Measurements from ENCODE around the gene FTH1. TPM values are rescaled to one million over a fixed set of nuclear protein-coding genes. Genes with fewer than 3 reads are reported as not detected.

FTH1 gene
- total RNA-seq, 1 experiment from 2014 or later, result 2,410 TPM

- no peak for DNase-seq (ENCODE audit: extremely low read depth, low read depth)
Measured at GRCh38 chr11:61918938-61919704, 48.3 kb downstream of the FTH1 start.

GRCh38 chr11:61918251-61918937, 49.0 kb downstream of the FTH1 start:
- DNase-seq (ENCODE audit: extremely low read depth, low read depth), result no peak

- DNase-seq (ENCODE audit: extremely low read depth, low read depth), result no peak
Measured at GRCh38 chr11:61917334-61918109, 49.9 kb downstream of the FTH1 start, which contains the start of gene RAB3IL1. RAB3IL1 (minus strand) TSS chr11:61917566; CDS start chr11:61917367, 199 bp downstream.

GRCh38 chr11:61916737-61917333, 50.6 kb downstream of the FTH1 start:
- no peak for DNase-seq (ENCODE audit: extremely low read depth, low read depth)

- DNase-seq (ENCODE audit: extremely low read depth, low read depth), result no peak
Measured at GRCh38 chr11:61914471-61915171, 52.8 kb downstream of the FTH1 start.

Small RNA genes lying within 50 kb of the gene (small RNA-seq; reads per million reads assigned to genes)
- 0 reads per million in 2 experiments for gene RNU6-1243P

Other genes starting within 250 kb of the FTH1 start
- 0.30 and 0.35 TPM in 2 replicates for gene MYRF, start 215.0 kb downstream of the FTH1 start, total RNA-seq (2014; rRNA removed; shearing (Covaris generic))
- 95.4 and 111 TPM in 2 replicates for gene TMEM258, start 175.0 kb downstream of the FTH1 start, total RNA-seq (2014; rRNA removed; shearing (Covaris generic))
- 19.3 and 21.3 TPM in 2 replicates for gene FEN1, start 174.7 kb downstream of the FTH1 start, total RNA-seq (2014; rRNA removed; shearing (Covaris generic))
- 89.8 and 95.9 TPM in 2 replicates for gene FADS1, start 150.6 kb downstream of the FTH1 start, total RNA-seq (2014; rRNA removed; shearing (Covaris generic))
- 19.3 and 23.1 TPM in 2 replicates for gene FADS2, start 139.3 kb downstream of the FTH1 start, total RNA-seq (2014; rRNA removed; shearing (Covaris generic))
- 16.8 and 27.7 TPM in 2 replicates for gene FADS3, start 76.1 kb downstream of the FTH1 start, total RNA-seq (2014; rRNA removed; shearing (Covaris generic))
- gene RAB3IL1, start 50.1 kb downstream of the FTH1 start, total RNA-seq (2014; rRNA removed; shearing (Covaris generic)), result 3.2 and 4.6 TPM in 2 replicates
- 10.7 and 11.0 TPM in 2 replicates for gene BEST1, start 17.3 kb downstream of the FTH1 start, total RNA-seq (2014; rRNA removed; shearing (Covaris generic))
- 35.5 and 36.4 TPM in 2 replicates for gene INCENP, start 156.4 kb upstream of the FTH1 start, total RNA-seq (2014; rRNA removed; shearing (Covaris generic))
- gene SCGB1D1, start 222.6 kb upstream of the FTH1 start, total RNA-seq (2014; rRNA removed; shearing (Covaris generic)), result not detected in 2 replicates
- not detected in 2 replicates for gene SCGB2A1, start 241.0 kb upstream of the FTH1 start, total RNA-seq (2014; rRNA removed; shearing (Covaris generic))

Measured in NCI-H460 (cell line).